ENCODE data around the gene BICRA. TPM values are rescaled to one million over a fixed set of nuclear protein-coding genes. Genes with fewer than 3 reads are reported as not detected.

BICRA gene
- total RNA-seq, 1 experiment from 2014 or later: 13.1 TPM

DNA sequence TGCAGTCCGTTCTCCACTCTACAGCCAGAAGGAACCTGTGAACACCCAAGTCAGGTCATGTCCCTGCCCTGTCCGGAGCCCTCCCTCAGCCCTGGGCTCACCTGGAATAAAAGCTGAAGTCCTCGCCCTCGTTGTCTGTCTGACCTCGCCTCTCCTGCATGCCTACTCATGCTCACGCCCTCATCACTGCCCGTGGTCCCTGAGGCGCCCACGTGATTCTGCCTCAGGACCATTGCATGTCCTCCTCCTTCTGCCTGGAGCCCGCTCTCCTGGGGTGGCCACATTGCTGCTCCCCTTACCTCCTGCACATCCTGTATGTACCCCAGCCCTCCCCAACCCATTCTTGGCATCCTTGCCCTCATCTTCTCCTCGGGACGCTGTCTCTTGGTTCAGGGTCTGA lies 42.2 kb downstream of the BICRA start:
- H3K27me3 Mint-ChIP-seq (ENCODE audit: insufficient read depth, unreplicated experiment): no peaks in the 10 kb centered on the region
- peaks cover 14% of the 10 kb centered on the region for H3K4me1 Mint-ChIP-seq (ENCODE audit: insufficient read depth, unreplicated experiment)
- H3K27ac Mint-ChIP-seq (ENCODE audit: low read depth, unreplicated experiment): no peak overlapping the region
- DNase-seq (ENCODE audit: unreplicated experiment): no peak
- CTCF ChIA-PET: no interaction called here
- intact Hi-C loops (cut with micrococcal nuclease): no loop called here
- POLR2A ChIA-PET: no interaction called here
- TF ChIP-seq, protein P1, sequence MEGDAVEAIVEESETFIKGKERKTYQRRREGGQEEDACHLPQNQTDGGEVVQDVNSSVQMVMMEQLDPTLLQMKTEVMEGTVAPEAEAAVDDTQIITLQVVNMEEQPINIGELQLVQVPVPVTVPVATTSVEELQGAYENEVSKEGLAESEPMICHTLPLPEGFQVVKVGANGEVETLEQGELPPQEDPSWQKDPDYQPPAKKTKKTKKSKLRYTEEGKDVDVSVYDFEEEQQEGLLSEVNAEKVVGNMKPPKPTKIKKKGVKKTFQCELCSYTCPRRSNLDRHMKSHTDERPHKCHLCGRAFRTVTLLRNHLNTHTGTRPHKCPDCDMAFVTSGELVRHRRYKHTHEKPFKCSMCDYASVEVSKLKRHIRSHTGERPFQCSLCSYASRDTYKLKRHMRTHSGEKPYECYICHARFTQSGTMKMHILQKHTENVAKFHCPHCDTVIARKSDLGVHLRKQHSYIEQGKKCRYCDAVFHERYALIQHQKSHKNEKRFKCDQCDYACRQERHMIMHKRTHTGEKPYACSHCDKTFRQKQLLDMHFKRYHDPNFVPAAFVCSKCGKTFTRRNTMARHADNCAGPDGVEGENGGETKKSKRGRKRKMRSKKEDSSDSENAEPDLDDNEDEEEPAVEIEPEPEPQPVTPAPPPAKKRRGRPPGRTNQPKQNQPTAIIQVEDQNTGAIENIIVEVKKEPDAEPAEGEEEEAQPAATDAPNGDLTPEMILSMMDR (IDR thresholded peaks at IDR 0.05; ENCODE audit: unreplicated experiment): no peak
- H3K36me3 Mint-ChIP-seq (ENCODE audit: insufficient read depth, unreplicated experiment): peaks cover 17% of the 10 kb centered on the region
- no peaks in the 10 kb centered on the region for H3K9me3 Mint-ChIP-seq (ENCODE audit: unreplicated experiment)
- H3K4me3 Mint-ChIP-seq (ENCODE audit: unreplicated experiment): no peak overlapping the region
- no TSS peak for BruUV-seq (replicated peaks)

DNA sequence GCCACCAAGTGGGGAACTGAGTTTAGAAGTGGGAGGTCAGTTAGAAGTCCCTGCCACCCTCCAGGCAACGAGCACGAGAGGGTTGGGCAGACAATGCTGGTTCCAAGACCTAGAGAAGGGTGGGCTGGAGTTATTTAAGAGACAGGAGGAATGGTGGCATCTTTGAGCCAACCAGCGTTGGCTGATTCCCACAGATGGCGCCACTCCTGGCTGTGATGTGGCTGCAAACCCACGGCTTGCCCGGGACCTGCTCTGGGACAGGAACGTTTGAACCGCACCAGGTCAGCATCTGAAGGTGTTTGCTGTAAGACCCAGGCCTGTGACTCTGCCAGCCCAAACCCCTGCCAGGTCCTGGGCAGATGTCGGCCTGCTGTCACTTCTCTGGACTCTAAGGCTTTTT lies 42.8 kb downstream of the BICRA start:
- CTCF ChIA-PET: no interaction called here

DNA sequence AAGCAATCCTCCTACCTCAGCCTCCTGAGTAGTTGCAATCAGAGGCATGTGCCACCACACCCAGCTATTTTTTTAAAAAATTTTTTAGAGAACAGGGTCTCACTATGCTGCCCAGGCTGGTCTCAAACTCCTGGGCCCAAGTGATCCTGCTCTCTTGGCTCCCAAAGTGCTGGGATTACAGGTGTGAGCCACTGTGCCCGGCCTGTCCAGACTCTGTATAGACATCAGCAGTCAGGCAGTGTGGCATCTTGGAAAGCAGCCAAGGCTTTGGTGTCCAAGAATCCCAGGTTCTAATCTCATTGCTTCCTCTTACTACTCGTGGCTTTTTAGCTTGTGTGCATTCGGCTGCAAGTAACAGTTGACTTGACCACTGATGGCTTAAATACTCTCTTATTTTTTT lies 43.4 kb downstream of the BICRA start:
- TF ChIP-seq, protein P1 (IDR thresholded peaks at IDR 0.05; ENCODE audit: unreplicated experiment): no peak
- Mint-ChIP-seq H3K4me3 (ENCODE audit: unreplicated experiment) (no peak overlapping the region), H3K27ac (ENCODE audit: low read depth, unreplicated experiment) (no peak overlapping the region), H3K27me3 (ENCODE audit: insufficient read depth, unreplicated experiment) (no peaks in the 10 kb centered on the region), H3K9me3 (ENCODE audit: unreplicated experiment) (no peaks in the 10 kb centered on the region), H3K4me1 (ENCODE audit: insufficient read depth, unreplicated experiment) (peaks cover 14% of the 10 kb centered on the region), H3K36me3 (ENCODE audit: insufficient read depth, unreplicated experiment) (peaks cover 11% of the 10 kb centered on the region)
- no peak for DNase-seq (ENCODE audit: unreplicated experiment)
- intact Hi-C loops (cut with micrococcal nuclease): no loop called here
- ChIA-PET POLR2A (interaction anchor here (0.9 to 1.2 kb wide), 2 partner anchors 19 to 53 kb away, joined by 3 to 5 read pairs; no protein-coding TSS in a partner anchor), CTCF (interaction anchor here (0.6 kb wide), 1 partner anchor 55 kb away, joined by 4 read pairs; no protein-coding TSS in a partner anchor)
- no TSS peak for BruUV-seq (replicated peaks)

More for the DNA sequence above, 42.8 kb downstream of the BICRA start:
- H3K27ac Mint-ChIP-seq (ENCODE audit: low read depth, unreplicated experiment): no peak overlapping the region
- H3K27me3 Mint-ChIP-seq (ENCODE audit: insufficient read depth, unreplicated experiment): no peaks in the 10 kb centered on the region
- no peaks in the 10 kb centered on the region for H3K9me3 Mint-ChIP-seq (ENCODE audit: unreplicated experiment)
- peaks cover 12% of the 10 kb centered on the region for H3K36me3 Mint-ChIP-seq (ENCODE audit: insufficient read depth, unreplicated experiment)
- no TSS peak for BruUV-seq (replicated peaks)
- TF ChIP-seq, protein P1 (IDR thresholded peaks at IDR 0.05; ENCODE audit: unreplicated experiment): no peak
- POLR2A ChIA-PET: interaction anchor here (1.2 kb wide), 1 partner anchor 53 kb away, joined by 3 read pairs; no protein-coding TSS in a partner anchor
- no peak for DNase-seq (ENCODE audit: unreplicated experiment)
- intact Hi-C loops (cut with micrococcal nuclease): no loop called here
- no peak overlapping the region for H3K4me3 Mint-ChIP-seq (ENCODE audit: unreplicated experiment)
- peaks cover 14% of the 10 kb centered on the region for H3K4me1 Mint-ChIP-seq (ENCODE audit: insufficient read depth, unreplicated experiment)

DNA sequence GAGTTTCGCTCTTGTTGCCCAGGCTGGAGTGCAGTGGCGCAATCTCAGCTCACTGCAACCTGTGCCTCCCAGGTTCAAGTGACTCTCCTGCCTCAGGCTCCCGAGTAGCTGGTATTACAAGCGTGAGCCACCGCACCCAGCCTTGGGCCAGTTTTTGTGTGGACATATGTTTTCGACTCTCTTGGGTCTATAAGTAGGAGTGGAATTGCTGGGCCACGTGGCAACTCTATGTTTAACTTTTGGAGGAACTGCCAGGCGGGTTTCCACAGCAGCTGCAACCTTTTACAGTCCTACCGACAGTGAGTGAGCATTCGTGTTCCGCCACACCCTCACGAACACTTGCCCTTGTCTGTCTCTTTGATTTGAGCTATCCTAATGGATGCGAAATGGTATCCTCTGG lies 44.9 kb downstream of the BICRA start:
- no peaks in the 10 kb centered on the region for H3K9me3 Mint-ChIP-seq (ENCODE audit: unreplicated experiment)
- peaks cover 5% of the 10 kb centered on the region for H3K36me3 Mint-ChIP-seq (ENCODE audit: insufficient read depth, unreplicated experiment)
- H3K27ac Mint-ChIP-seq (ENCODE audit: low read depth, unreplicated experiment): peak overlapping the region; percentile 35
- intact Hi-C loops (cut with micrococcal nuclease): no loop called here
- ChIA-PET CTCF (no interaction called here), POLR2A (interaction anchor here (1.1 kb wide), 2 partner anchors 10 to 30 kb away, joined by 3 to 7 read pairs; no protein-coding TSS in a partner anchor)
- peaks cover 9% of the 10 kb centered on the region for H3K4me1 Mint-ChIP-seq (ENCODE audit: insufficient read depth, unreplicated experiment)
- H3K4me3 Mint-ChIP-seq (ENCODE audit: unreplicated experiment): no peak overlapping the region
- TF ChIP-seq, protein P1 (IDR thresholded peaks at IDR 0.05; ENCODE audit: unreplicated experiment): no peak
- no peak for DNase-seq (ENCODE audit: unreplicated experiment)
- BruUV-seq (replicated peaks): no TSS peak
- H3K27me3 Mint-ChIP-seq (ENCODE audit: insufficient read depth, unreplicated experiment): no peaks in the 10 kb centered on the region

All from MCF 10A (cell line).